Measurements from ENCODE around the gene BIRC7. TPM values are rescaled to one million over a fixed set of nuclear protein-coding genes. Genes with fewer than 3 reads are reported as not detected.

BIRC7 gene
- total RNA-seq, 1 experiment from 2014 or later, result 0.96 TPM

DNA sequence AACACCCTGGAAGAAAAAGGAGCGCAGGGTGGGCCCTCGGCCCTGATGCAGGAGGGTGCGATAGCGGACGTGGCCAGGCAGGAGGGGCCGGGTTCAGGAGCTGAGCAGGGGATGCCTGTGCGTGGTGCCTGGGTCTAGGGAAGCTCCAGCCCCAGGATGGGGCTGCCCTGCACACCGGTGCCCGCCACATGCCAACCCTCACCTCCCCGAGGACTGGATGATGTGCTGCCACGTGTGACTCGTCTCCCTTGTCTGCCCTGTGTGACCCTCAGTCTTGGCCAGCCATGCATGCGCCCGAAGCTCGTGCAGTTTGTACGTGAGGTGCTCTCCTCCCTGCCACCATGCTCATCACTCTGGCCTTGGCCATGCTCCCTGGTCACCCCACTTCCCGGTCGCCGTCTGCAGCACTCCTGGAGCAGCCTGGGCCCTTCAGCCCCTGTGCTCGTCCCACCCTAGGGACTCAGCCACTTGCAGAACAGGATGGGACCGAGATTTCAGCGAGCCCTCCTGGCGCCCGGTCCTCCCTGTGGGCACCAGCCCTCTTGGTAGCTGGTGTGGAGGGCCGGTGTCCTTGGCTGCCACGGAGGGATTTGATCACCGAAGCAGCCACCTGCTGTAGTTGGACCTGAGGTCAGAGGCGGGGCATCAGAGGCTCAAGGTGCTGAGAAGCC, 53.0 kb downstream of the BIRC7 start:
- Histone ChIP-seq H3K4me2 (ENCODE audit: low read length) (no peak overlapping the region), H3K9ac (ENCODE audit: low read length) (no peak overlapping the region), H3K27ac (ENCODE audit: low read depth, low read length) (no peak overlapping the region), H3K9me2 (ENCODE audit: insufficient read depth) (no peaks in the 10 kb centered on the region), H4K20me1 (ENCODE audit: insufficient read depth) (no peaks in the 10 kb centered on the region), H3K9me3 (ENCODE audit: control insufficient read depth in 1 of 2, insufficient read depth in 1 of 2, low read depth in 1 of 2, low read length in 2 of 2) (no peaks in the 10 kb centered on the region), H3K36me3 (ENCODE audit: control insufficient read depth in 1 of 2, insufficient read depth in 2 of 2, low read length in 2 of 2) (peaks cover 0 to 9% of the 10 kb centered on the region in 2 experiments; a peak in 1 of 4 replicates), H2AFZ (ENCODE audit: low read depth, low read length, poor library complexity, severe bottlenecking) (no peak overlapping the region), H3K27me3 (ENCODE audit: insufficient read depth, low read length) (no peaks in the 10 kb centered on the region), H3K79me2 (ENCODE audit: insufficient read depth, low read length) (no peaks in the 10 kb centered on the region), H3K4me3 (replicated peaks in 1 of 2; ENCODE audit: low read depth in 1 of 2, low read length in 2 of 2) (no peak overlapping the region), H3K4me1 (ENCODE audit: control insufficient read depth in 1 of 2, insufficient read depth in 2 of 2, low read length in 2 of 2) (peaks cover 4 to 14% of the 10 kb centered on the region in 2 experiments; a peak in 3 of 4 replicates)
- POLR2A ChIA-PET, result no interaction called here
- TF ChIP-seq, protein P1, sequence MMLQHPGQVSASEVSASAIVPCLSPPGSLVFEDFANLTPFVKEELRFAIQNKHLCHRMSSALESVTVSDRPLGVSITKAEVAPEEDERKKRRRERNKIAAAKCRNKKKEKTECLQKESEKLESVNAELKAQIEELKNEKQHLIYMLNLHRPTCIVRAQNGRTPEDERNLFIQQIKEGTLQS (IDR thresholded peaks at IDR 0.05), result no peak
- TF ChIP-seq ZNF274 (IDR thresholded peaks at IDR 0.05; ENCODE audit: low read depth, low read length) (no peak), SIN3A (IDR thresholded peaks at IDR 0.05; ENCODE audit: low read depth) (no peak), ELF1 (IDR thresholded peaks at IDR 0.05; ENCODE audit: borderline replicate concordance, low read depth) (no peak)
- CTCF ChIA-PET, result no interaction called here
- DNase-seq (ENCODE audit: low read depth, low spot score) (no peak), ATAC-seq (no peak)
- BruUV-seq (replicated peaks), result no TSS peak
- RAD21 ChIA-PET (ENCODE audit: low non-redundant PET in 1 of 2, low total read pairs in 2 of 2, uncharacterized antibody in 2 of 2, unreplicated experiment in 2 of 2), result no interaction called here
- intact Hi-C loops (cut with micrococcal nuclease), result no loop called here

DNA sequence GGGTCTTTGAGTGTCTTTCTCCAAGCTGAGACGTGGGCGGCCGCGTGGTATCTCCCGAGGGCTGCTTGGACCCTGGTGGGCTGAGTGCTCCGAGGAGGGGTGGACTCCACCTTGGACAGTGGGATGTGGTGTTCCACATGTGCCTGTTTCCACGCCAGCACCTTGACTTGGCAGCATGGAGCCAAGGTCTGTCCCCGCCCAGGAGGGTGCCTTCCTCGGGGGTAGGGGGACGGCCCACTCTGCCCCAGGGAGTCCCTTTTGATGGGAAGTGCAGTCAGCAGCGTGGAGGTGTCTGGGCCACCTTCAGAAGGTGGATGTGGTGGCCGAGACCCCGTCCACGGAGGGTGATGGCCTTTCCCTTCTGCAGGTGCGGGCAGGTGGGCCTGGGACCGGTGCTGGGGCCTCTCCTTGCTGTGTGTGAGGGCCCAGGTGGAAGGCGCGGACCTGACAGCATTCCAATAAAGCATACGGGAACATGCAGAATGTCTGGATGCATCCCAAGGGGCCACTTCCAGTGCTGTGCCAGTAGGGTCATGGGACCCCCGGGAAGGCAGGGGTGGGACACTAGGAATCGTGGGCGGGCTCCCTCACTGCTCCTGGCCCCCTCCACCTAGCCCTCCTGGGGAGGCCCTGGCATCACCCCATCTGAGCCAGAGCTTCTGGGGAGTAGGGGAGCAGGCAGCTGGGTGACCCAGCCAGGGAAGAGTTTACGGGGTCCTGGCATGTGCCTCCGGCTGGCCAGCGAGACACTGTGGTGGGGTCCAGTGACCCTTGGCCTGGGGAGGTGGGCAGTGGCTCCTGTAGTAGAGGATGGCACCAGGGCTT, 53.8 kb downstream of the BIRC7 start:
- RAD21 ChIA-PET (ENCODE audit: low non-redundant PET in 1 of 2, low total read pairs in 2 of 2, uncharacterized antibody in 2 of 2, unreplicated experiment in 2 of 2), result no interaction called here
- H3K4me2 ChIP-seq (ENCODE audit: low read length), result no peak overlapping the region
- CTCF ChIA-PET, result no interaction called here
- intact Hi-C loops (cut with micrococcal nuclease), result loop anchor here (2.0 kb wide), 1 partner anchor 67 kb away; no protein-coding TSS in a partner anchor
- no peak overlapping the region for H3K9ac ChIP-seq (ENCODE audit: low read length)
- no peaks in the 10 kb centered on the region for H3K9me3 ChIP-seq (ENCODE audit: control insufficient read depth in 1 of 2, insufficient read depth in 1 of 2, low read depth in 1 of 2, low read length in 2 of 2)
- no peaks in the 10 kb centered on the region for H4K20me1 ChIP-seq (ENCODE audit: insufficient read depth)
- no peak overlapping the region for H3K4me3 ChIP-seq (replicated peaks in 1 of 2; ENCODE audit: low read depth in 1 of 2, low read length in 2 of 2)
- ATAC-seq (no peak), DNase-seq (ENCODE audit: low read depth, low spot score) (no peak)
- no peaks in the 10 kb centered on the region for H3K27me3 ChIP-seq (ENCODE audit: insufficient read depth, low read length)
- peaks cover 4 to 14% of the 10 kb centered on the region in 2 experiments; a peak in 3 of 4 replicates for H3K4me1 ChIP-seq (ENCODE audit: control insufficient read depth in 1 of 2, insufficient read depth in 2 of 2, low read length in 2 of 2)
- H2AFZ ChIP-seq (ENCODE audit: low read depth, low read length, poor library complexity, severe bottlenecking), result no peak overlapping the region
- H3K79me2 ChIP-seq (ENCODE audit: insufficient read depth, low read length), result no peaks in the 10 kb centered on the region
- H3K9me2 ChIP-seq (ENCODE audit: insufficient read depth), result no peaks in the 10 kb centered on the region
- POLR2A ChIA-PET, result no interaction called here
- TSS peak; percentile 37 for BruUV-seq (replicated peaks)
- peaks cover 0 to 9% of the 10 kb centered on the region in 2 experiments; a peak in 1 of 4 replicates for H3K36me3 ChIP-seq (ENCODE audit: control insufficient read depth in 1 of 2, insufficient read depth in 2 of 2, low read length in 2 of 2)
- no peak overlapping the region for H3K27ac ChIP-seq (ENCODE audit: low read depth, low read length)
- no peak for TF ChIP-seq EZH2 (IDR thresholded peaks at IDR 0.05)
- TF ChIP-seq JUND (IDR thresholded peaks at IDR 0.05), result no peak
- TF ChIP-seq, protein P1 (IDR thresholded peaks at IDR 0.05), result no peak
- TF ChIP-seq SRF (IDR thresholded peaks at IDR 0.05; ENCODE audit: low read depth), result no peak
- no peak for TF ChIP-seq YY1 (IDR thresholded peaks at IDR 0.05; ENCODE audit: extremely low read depth, insufficient replicate concordance, low read depth, low read length)
- no peak for TF ChIP-seq RAD21 (IDR thresholded peaks at IDR 0.05; ENCODE audit: low read depth)
- TF ChIP-seq SIN3A (IDR thresholded peaks at IDR 0.05; ENCODE audit: low read depth), result no peak
- no peak for TF ChIP-seq MAX (IDR thresholded peaks at IDR 0.05)
- TF ChIP-seq EGR1 (IDR thresholded peaks at IDR 0.05; ENCODE audit: low read depth), result no peak
- no peak for TF ChIP-seq ZNF274 (IDR thresholded peaks at IDR 0.05; ENCODE audit: low read depth, low read length)
- no peak for TF ChIP-seq POLR2A (IDR thresholded peaks at IDR 0.05; ENCODE audit: borderline replicate concordance, extremely low read depth, insufficient read depth, insufficient read length)
- TF ChIP-seq SP1 (IDR thresholded peaks at IDR 0.05; ENCODE audit: low read depth), result no peak
- TF ChIP-seq FOSL1 (IDR thresholded peaks at IDR 0.05; ENCODE audit: low read depth), result no peak
- TF ChIP-seq, protein P2, sequence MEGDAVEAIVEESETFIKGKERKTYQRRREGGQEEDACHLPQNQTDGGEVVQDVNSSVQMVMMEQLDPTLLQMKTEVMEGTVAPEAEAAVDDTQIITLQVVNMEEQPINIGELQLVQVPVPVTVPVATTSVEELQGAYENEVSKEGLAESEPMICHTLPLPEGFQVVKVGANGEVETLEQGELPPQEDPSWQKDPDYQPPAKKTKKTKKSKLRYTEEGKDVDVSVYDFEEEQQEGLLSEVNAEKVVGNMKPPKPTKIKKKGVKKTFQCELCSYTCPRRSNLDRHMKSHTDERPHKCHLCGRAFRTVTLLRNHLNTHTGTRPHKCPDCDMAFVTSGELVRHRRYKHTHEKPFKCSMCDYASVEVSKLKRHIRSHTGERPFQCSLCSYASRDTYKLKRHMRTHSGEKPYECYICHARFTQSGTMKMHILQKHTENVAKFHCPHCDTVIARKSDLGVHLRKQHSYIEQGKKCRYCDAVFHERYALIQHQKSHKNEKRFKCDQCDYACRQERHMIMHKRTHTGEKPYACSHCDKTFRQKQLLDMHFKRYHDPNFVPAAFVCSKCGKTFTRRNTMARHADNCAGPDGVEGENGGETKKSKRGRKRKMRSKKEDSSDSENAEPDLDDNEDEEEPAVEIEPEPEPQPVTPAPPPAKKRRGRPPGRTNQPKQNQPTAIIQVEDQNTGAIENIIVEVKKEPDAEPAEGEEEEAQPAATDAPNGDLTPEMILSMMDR (IDR thresholded peaks at IDR 0.05 in 2 of 3, conservative IDR thresholded peaks at IDR 0.05 in 1 of 3; ENCODE audit: borderline replicate concordance in 1 of 3, insufficient read depth in 1 of 3, low read depth in 2 of 3, low read length in 2 of 3), result no peak
- no peak for TF ChIP-seq ZFX (IDR thresholded peaks at IDR 0.05)
- TF ChIP-seq EZH2phosphoT487 (IDR thresholded peaks at IDR 0.05; ENCODE audit: borderline replicate concordance), result no peak
- no peak for TF ChIP-seq CEBPB (IDR thresholded peaks at IDR 0.05; ENCODE audit: low read depth)
